ENCODE measurements around the gene MCTP2.

Gene MCTP2

GRCh38 chr15:94375997-94376396 lies 144.6 kb downstream of the MCTP2 start:
- H3K27me3 ChIP-seq (ENCODE audit: control insufficient read depth in 1 of 2, insufficient read depth in 2 of 2, low read length in 2 of 2) = no peaks in the 10 kb centered on the region
- H3K27ac ChIP-seq (ENCODE audit: low read length) = no peak overlapping the region
- no peaks in the 10 kb centered on the region for H3K4me1 ChIP-seq (ENCODE audit: control insufficient read depth, insufficient read depth, low read length)
- H3K9ac ChIP-seq (ENCODE audit: low read length in 2 of 2) = no peak overlapping the region
- no peaks in the 10 kb centered on the region for H3K9me3 ChIP-seq (ENCODE audit: control insufficient read depth in 2 of 2, low read length in 2 of 2)
- H3K4me3 ChIP-seq (ENCODE audit: low read length in 2 of 2) = no peak overlapping the region
- H3K36me3 ChIP-seq (ENCODE audit: control insufficient read depth in 2 of 2, insufficient read depth in 2 of 2, low read length in 2 of 2) = no peaks in the 10 kb centered on the region

GRCh38 chr15:94379986-94380385 lies 148.6 kb downstream of the MCTP2 start:
- no peaks in the 10 kb centered on the region for H3K36me3 ChIP-seq (ENCODE audit: control insufficient read depth in 2 of 2, insufficient read depth in 2 of 2, low read length in 2 of 2)
- no peaks in the 10 kb centered on the region for H3K27me3 ChIP-seq (ENCODE audit: control insufficient read depth in 1 of 2, insufficient read depth in 2 of 2, low read length in 2 of 2)
- H3K27ac ChIP-seq (ENCODE audit: low read length) = no peak overlapping the region
- H3K9ac ChIP-seq (ENCODE audit: low read length in 2 of 2) = no peak overlapping the region
- H3K4me1 ChIP-seq (ENCODE audit: control insufficient read depth, insufficient read depth, low read length) = no peaks in the 10 kb centered on the region
- H3K9me3 ChIP-seq (ENCODE audit: control insufficient read depth in 2 of 2, low read length in 2 of 2) = no peaks in the 10 kb centered on the region
- H3K4me3 ChIP-seq (ENCODE audit: low read length in 2 of 2) = no peak overlapping the region

- no peaks in the 10 kb centered on the region for H3K27me3 ChIP-seq (ENCODE audit: control insufficient read depth in 1 of 2, insufficient read depth in 2 of 2, low read length in 2 of 2)
- no peak overlapping the region for H3K27ac ChIP-seq (ENCODE audit: low read length)
- no peak overlapping the region for H3K4me3 ChIP-seq (ENCODE audit: low read length in 2 of 2)
- H3K9ac ChIP-seq (ENCODE audit: low read length in 2 of 2) = no peak overlapping the region
- no peaks in the 10 kb centered on the region for H3K36me3 ChIP-seq (ENCODE audit: control insufficient read depth in 2 of 2, insufficient read depth in 2 of 2, low read length in 2 of 2)
- H3K9me3 ChIP-seq (ENCODE audit: control insufficient read depth in 2 of 2, low read length in 2 of 2) = no peaks in the 10 kb centered on the region
- H3K4me1 ChIP-seq (ENCODE audit: control insufficient read depth, insufficient read depth, low read length) = no peaks in the 10 kb centered on the region
These were observed 149.4 kb downstream of the MCTP2 start for GRCh38 chr15:94380798-94381197.

- Histone ChIP-seq H3K36me3 (ENCODE audit: control insufficient read depth in 2 of 2, insufficient read depth in 2 of 2, low read length in 2 of 2) (no peaks in the 10 kb centered on the region), H3K4me1 (ENCODE audit: control insufficient read depth, insufficient read depth, low read length) (no peaks in the 10 kb centered on the region), H3K27ac (ENCODE audit: low read length) (no peak overlapping the region), H3K27me3 (ENCODE audit: control insufficient read depth in 1 of 2, insufficient read depth in 2 of 2, low read length in 2 of 2) (no peaks in the 10 kb centered on the region), H3K9me3 (ENCODE audit: control insufficient read depth in 2 of 2, low read length in 2 of 2) (no peaks in the 10 kb centered on the region), H3K4me3 (ENCODE audit: low read length in 2 of 2) (no peak overlapping the region), H3K9ac (ENCODE audit: low read length in 2 of 2) (no peak overlapping the region)
These were observed 150.0 kb downstream of the MCTP2 start for GRCh38 chr15:94381384-94381783.

- Histone ChIP-seq H3K9ac (ENCODE audit: low read length in 2 of 2) (no peak overlapping the region), H3K36me3 (ENCODE audit: control insufficient read depth in 2 of 2, insufficient read depth in 2 of 2, low read length in 2 of 2) (no peaks in the 10 kb centered on the region), H3K4me3 (ENCODE audit: low read length in 2 of 2) (no peak overlapping the region), H3K27me3 (ENCODE audit: control insufficient read depth in 1 of 2, insufficient read depth in 2 of 2, low read length in 2 of 2) (no peaks in the 10 kb centered on the region), H3K9me3 (ENCODE audit: control insufficient read depth in 2 of 2, low read length in 2 of 2) (no peaks in the 10 kb centered on the region), H3K27ac (ENCODE audit: low read length) (no peak overlapping the region), H3K4me1 (ENCODE audit: control insufficient read depth, insufficient read depth, low read length) (no peaks in the 10 kb centered on the region)
These were observed 151.7 kb downstream of the MCTP2 start for GRCh38 chr15:94383041-94383440.

- no peaks in the 10 kb centered on the region for H3K27me3 ChIP-seq (ENCODE audit: control insufficient read depth in 1 of 2, insufficient read depth in 2 of 2, low read length in 2 of 2)
- H3K27ac ChIP-seq (ENCODE audit: low read length) = no peak overlapping the region
- no peak overlapping the region for H3K4me3 ChIP-seq (ENCODE audit: low read length in 2 of 2)
- no peaks in the 10 kb centered on the region for H3K4me1 ChIP-seq (ENCODE audit: control insufficient read depth, insufficient read depth, low read length)
- H3K9me3 ChIP-seq (ENCODE audit: control insufficient read depth in 2 of 2, low read length in 2 of 2) = no peaks in the 10 kb centered on the region
- no peaks in the 10 kb centered on the region for H3K36me3 ChIP-seq (ENCODE audit: control insufficient read depth in 2 of 2, insufficient read depth in 2 of 2, low read length in 2 of 2)
- no peak overlapping the region for H3K9ac ChIP-seq (ENCODE audit: low read length in 2 of 2)
These were observed 152.3 kb downstream of the MCTP2 start for GRCh38 chr15:94383706-94384105.

GRCh38 chr15:94385441-94385840 lies 154.1 kb downstream of the MCTP2 start:
- Histone ChIP-seq H3K27ac (ENCODE audit: low read length) (no peak overlapping the region), H3K4me1 (ENCODE audit: control insufficient read depth, insufficient read depth, low read length) (no peaks in the 10 kb centered on the region), H3K36me3 (ENCODE audit: control insufficient read depth in 2 of 2, insufficient read depth in 2 of 2, low read length in 2 of 2) (no peaks in the 10 kb centered on the region), H3K9me3 (ENCODE audit: control insufficient read depth in 2 of 2, low read length in 2 of 2) (no peaks in the 10 kb centered on the region), H3K4me3 (ENCODE audit: low read length in 2 of 2) (no peak overlapping the region), H3K27me3 (ENCODE audit: control insufficient read depth in 1 of 2, insufficient read depth in 2 of 2, low read length in 2 of 2) (no peaks in the 10 kb centered on the region), H3K9ac (ENCODE audit: low read length in 2 of 2) (no peak overlapping the region)

- H3K4me3 ChIP-seq (ENCODE audit: low read length in 2 of 2) = no peak overlapping the region
These were observed 155.0 kb downstream of the MCTP2 start for GRCh38 chr15:94386351-94386750.

GRCh38 chr15:94387442-94387841 lies 156.1 kb downstream of the MCTP2 start:
- Histone ChIP-seq H3K9me3 (ENCODE audit: control insufficient read depth in 2 of 2, low read length in 2 of 2) (no peaks in the 10 kb centered on the region), H3K9ac (ENCODE audit: low read length in 2 of 2) (no peak overlapping the region), H3K4me1 (ENCODE audit: control insufficient read depth, insufficient read depth, low read length) (no peaks in the 10 kb centered on the region), H3K27ac (ENCODE audit: low read length) (no peak overlapping the region), H3K27me3 (ENCODE audit: control insufficient read depth in 1 of 2, insufficient read depth in 2 of 2, low read length in 2 of 2) (no peaks in the 10 kb centered on the region), H3K4me3 (ENCODE audit: low read length in 2 of 2) (no peak overlapping the region), H3K36me3 (ENCODE audit: control insufficient read depth in 2 of 2, insufficient read depth in 2 of 2, low read length in 2 of 2) (no peaks in the 10 kb centered on the region)

More at GRCh38 chr15:94386351-94386750, 155.0 kb downstream of the MCTP2 start:
- Histone ChIP-seq H3K27ac (ENCODE audit: low read length) (no peak overlapping the region), H3K4me1 (ENCODE audit: control insufficient read depth, insufficient read depth, low read length) (no peaks in the 10 kb centered on the region), H3K27me3 (ENCODE audit: control insufficient read depth in 1 of 2, insufficient read depth in 2 of 2, low read length in 2 of 2) (no peaks in the 10 kb centered on the region), H3K9ac (ENCODE audit: low read length in 2 of 2) (no peak overlapping the region), H3K36me3 (ENCODE audit: control insufficient read depth in 2 of 2, insufficient read depth in 2 of 2, low read length in 2 of 2) (no peaks in the 10 kb centered on the region), H3K9me3 (ENCODE audit: control insufficient read depth in 2 of 2, low read length in 2 of 2) (no peaks in the 10 kb centered on the region)

GRCh38 chr15:94387849-94388441 lies 156.6 kb downstream of the MCTP2 start:
- no peak overlapping the region for H3K27ac ChIP-seq (ENCODE audit: low read length)
- no peaks in the 10 kb centered on the region for H3K9me3 ChIP-seq (ENCODE audit: control insufficient read depth in 2 of 2, low read length in 2 of 2)
- no peak overlapping the region for H3K4me3 ChIP-seq (ENCODE audit: low read length in 2 of 2)
- no peaks in the 10 kb centered on the region for H3K4me1 ChIP-seq (ENCODE audit: control insufficient read depth, insufficient read depth, low read length)
- no peaks in the 10 kb centered on the region for H3K27me3 ChIP-seq (ENCODE audit: control insufficient read depth in 1 of 2, insufficient read depth in 2 of 2, low read length in 2 of 2)
- no peaks in the 10 kb centered on the region for H3K36me3 ChIP-seq (ENCODE audit: control insufficient read depth in 2 of 2, insufficient read depth in 2 of 2, low read length in 2 of 2)
- H3K9ac ChIP-seq (ENCODE audit: low read length in 2 of 2) = no peak overlapping the region

GRCh38 chr15:94395640-94396039 lies 164.3 kb downstream of the MCTP2 start:
- H3K27me3 ChIP-seq (ENCODE audit: control insufficient read depth in 1 of 2, insufficient read depth in 2 of 2, low read length in 2 of 2) = no peaks in the 10 kb centered on the region
- no peak overlapping the region for H3K9ac ChIP-seq (ENCODE audit: low read length in 2 of 2)
- no peak overlapping the region for H3K27ac ChIP-seq (ENCODE audit: low read length)
- no peak overlapping the region for H3K4me3 ChIP-seq (ENCODE audit: low read length in 2 of 2)
- H3K36me3 ChIP-seq (ENCODE audit: control insufficient read depth in 2 of 2, insufficient read depth in 2 of 2, low read length in 2 of 2) = no peaks in the 10 kb centered on the region
- H3K9me3 ChIP-seq (ENCODE audit: control insufficient read depth in 2 of 2, low read length in 2 of 2) = no peaks in the 10 kb centered on the region
- no peaks in the 10 kb centered on the region for H3K4me1 ChIP-seq (ENCODE audit: control insufficient read depth, insufficient read depth, low read length)
